ENCODE results near the gene TAX1BP1.

DNA sequence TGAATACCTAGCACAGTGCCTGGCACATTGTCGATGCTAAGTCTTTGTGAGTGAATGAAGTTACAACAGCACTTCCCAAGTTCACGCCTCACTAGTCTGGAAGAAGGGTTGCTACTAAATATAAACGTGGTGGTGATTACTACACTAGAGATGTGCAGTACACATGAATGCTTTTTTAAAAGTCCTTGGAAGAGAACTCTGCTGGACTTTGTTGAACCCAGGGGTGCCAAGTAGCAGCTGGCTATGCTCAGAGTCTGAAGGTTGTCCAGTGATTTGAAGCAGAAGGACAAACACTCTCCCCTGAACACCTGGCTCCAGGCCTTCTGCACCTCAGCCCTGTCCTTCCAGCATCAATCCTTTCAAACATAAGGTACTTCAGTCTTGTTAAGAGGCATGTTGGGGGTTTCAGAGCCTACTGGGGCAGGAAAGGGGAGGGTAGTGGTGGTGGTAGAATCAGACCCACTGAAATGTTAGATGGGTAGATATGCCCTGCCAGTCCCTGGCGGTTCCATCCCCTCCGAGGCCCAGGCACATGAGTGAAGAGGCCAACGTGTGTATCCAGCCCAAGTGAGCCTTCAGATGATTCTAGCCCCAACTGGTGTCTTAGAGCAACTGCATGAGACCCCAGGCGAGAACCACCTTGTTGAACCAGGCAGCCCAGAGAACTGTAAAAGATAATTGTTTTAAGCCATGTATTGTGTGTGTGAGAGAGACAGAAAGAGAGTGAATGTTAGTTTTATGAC, 94.4 kb downstream of the TAX1BP1 start:
- TF ChIP-seq EZH2 (IDR thresholded peaks at IDR 0.05; ENCODE audit: borderline replicate concordance, insufficient read depth, low read length, poor library complexity, severe bottlenecking) (no peak), POLR2AphosphoS5 (IDR thresholded peaks at IDR 0.05) (no peak), EP300 (conservative IDR thresholded peaks at IDR 0.05; ENCODE audit: poor library complexity, severe bottlenecking) (no peak), MXI1 (conservative IDR thresholded peaks at IDR 0.05; ENCODE audit: poor library complexity, severe bottlenecking) (no peak), SMC3 (conservative IDR thresholded peaks at IDR 0.05; ENCODE audit: poor library complexity) (no peak)
- TF ChIP-seq, protein P1, sequence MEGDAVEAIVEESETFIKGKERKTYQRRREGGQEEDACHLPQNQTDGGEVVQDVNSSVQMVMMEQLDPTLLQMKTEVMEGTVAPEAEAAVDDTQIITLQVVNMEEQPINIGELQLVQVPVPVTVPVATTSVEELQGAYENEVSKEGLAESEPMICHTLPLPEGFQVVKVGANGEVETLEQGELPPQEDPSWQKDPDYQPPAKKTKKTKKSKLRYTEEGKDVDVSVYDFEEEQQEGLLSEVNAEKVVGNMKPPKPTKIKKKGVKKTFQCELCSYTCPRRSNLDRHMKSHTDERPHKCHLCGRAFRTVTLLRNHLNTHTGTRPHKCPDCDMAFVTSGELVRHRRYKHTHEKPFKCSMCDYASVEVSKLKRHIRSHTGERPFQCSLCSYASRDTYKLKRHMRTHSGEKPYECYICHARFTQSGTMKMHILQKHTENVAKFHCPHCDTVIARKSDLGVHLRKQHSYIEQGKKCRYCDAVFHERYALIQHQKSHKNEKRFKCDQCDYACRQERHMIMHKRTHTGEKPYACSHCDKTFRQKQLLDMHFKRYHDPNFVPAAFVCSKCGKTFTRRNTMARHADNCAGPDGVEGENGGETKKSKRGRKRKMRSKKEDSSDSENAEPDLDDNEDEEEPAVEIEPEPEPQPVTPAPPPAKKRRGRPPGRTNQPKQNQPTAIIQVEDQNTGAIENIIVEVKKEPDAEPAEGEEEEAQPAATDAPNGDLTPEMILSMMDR (IDR thresholded peaks at IDR 0.05; ENCODE audit: poor library complexity, severe bottlenecking) = no peak
- TF ChIP-seq, protein P2, sequence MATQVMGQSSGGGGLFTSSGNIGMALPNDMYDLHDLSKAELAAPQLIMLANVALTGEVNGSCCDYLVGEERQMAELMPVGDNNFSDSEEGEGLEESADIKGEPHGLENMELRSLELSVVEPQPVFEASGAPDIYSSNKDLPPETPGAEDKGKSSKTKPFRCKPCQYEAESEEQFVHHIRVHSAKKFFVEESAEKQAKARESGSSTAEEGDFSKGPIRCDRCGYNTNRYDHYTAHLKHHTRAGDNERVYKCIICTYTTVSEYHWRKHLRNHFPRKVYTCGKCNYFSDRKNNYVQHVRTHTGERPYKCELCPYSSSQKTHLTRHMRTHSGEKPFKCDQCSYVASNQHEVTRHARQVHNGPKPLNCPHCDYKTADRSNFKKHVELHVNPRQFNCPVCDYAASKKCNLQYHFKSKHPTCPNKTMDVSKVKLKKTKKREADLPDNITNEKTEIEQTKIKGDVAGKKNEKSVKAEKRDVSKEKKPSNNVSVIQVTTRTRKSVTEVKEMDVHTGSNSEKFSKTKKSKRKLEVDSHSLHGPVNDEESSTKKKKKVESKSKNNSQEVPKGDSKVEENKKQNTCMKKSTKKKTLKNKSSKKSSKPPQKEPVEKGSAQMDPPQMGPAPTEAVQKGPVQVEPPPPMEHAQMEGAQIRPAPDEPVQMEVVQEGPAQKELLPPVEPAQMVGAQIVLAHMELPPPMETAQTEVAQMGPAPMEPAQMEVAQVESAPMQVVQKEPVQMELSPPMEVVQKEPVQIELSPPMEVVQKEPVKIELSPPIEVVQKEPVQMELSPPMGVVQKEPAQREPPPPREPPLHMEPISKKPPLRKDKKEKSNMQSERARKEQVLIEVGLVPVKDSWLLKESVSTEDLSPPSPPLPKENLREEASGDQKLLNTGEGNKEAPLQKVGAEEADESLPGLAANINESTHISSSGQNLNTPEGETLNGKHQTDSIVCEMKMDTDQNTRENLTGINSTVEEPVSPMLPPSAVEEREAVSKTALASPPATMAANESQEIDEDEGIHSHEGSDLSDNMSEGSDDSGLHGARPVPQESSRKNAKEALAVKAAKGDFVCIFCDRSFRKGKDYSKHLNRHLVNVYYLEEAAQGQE (IDR thresholded peaks at IDR 0.05; ENCODE audit: borderline replicate concordance) = no peak
